Suppressor macrophage treated with lipopolysaccharide for 1 hour (primary cell): ENCODE data around the gene MAP3K6.

Experiments used
- DNase-seq, 3 donors: peaks; one replicate each; pipeline ENCODE4 v3.0.0-alpha.2; 2020 to 2022

Gene MAP3K6

DNA sequence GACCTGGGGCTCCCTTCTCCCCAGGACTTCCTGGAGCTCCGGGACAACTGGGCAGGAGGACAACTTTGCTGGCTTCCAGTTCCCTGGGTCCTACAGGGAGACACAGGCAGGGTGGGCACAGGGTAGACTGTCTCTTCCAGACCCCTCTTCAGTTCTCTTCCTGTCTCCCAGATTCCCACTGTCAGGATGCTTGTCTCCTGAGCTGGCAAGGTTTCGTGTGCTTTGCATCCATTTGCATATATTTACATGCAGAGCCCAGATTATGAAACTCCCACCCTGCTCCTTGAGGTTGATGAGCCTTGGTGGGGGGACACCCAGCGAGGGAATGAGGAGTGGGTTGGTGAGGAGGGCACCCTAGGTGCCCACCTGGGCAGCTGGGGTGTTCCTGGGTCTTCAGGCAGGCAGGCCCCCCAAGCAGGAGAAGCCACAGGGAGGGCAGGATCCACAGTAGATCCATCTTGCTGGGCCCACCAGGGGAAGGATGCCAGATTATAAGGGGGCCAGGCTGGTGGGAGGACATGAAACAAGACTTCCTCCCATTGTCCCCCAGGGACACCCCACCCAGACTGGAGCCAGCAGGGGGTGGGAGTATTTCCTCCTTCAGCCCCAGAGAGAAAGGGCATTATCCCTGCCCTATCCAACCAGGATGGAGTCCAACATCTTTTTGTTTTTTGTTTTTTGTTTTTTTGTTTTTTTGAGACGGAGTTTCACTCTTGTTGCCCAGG lies 7.8 kb upstream of the MAP3K6 start, which contains the start of gene FCN3:
Gene FCN3 (minus strand): TSS at position 463 of the 725 bp plus-strand sequence. CDS start 6 bp downstream, at position 457.
- no peak for DNase-seq

DNA sequence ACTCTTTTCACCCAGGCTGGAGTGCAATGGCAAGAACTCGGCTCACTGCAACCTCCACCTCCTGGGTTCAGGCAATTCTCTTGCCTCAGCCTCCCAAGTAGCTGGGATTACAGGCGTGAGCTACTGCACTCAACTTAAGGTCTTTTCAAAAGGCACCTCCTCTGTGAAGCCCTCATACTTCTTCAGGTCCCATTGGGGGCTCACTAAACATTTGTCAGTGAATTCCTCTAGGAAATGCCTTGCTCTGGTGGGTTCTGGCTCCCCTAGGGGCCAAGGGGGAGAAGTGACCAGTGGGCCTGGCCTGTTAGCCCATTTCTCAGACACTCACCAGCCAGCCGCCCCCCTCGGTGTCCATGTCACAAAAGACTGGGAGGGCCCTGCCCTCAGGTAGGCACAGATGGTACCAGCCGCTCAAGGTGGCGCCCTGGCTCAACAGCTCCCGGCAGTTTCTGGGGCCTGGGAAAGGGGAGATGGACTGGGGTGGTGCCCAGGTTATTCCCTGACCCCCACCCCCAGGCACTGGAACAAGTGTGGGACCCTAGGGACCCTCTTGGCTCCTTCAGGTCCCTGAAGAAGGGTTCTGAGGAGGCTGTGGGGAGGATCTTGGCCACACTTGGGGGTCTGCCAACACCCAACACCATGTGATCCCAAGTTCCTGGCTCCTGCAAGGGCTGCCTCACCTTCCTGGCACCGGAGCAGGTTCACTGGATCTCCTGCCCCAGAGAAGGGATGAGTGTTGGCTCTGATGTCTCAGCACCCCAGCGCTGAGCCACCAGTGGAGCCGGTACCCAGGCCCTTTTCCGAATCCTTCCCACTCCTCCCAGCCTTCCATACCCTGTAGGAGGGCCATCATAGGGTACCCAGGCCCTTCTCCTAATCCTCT lies 6.3 kb upstream of the MAP3K6 start:
- peak in 2 of 3 donors; percentile 19 to 32 for DNase-seq

DNA sequence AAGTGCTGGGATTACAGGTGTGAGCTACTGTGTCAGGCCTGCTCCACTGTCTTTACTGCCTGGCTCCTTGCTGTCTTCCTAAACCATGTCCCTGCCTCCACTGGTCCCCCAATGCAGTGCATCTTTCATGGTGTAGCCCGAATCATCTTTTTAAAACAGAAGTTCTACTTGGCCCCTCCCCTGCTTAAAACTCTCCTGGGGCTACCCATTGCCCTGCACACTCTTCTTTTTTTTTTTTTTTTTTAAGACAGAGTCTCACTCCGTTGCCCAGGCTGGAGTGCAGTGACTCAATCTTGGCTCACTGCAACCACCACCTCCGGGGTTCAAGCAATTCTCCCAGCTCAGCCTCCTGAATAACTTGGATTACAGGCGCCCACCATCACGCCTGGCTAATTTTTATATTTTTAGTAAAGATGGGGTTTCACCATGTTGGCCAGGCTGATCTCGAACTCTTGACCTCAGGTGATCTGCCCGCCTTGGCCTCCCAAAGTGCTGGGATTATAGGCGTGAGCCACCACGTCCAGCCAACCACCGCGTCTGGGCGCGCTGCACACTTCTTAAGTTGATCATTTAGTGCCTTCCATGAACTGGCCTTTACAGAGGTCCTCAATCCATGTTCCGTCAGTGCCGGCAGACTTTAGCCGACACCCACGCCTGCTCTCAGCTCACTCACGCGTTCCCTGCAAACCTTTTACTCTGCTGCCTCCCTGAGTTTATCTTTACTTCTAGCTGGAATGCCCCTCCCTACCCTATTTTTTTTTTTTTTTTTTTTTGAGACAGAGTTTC lies 5.5 kb upstream of the MAP3K6 start:
- DNase-seq, result no peak

DNA sequence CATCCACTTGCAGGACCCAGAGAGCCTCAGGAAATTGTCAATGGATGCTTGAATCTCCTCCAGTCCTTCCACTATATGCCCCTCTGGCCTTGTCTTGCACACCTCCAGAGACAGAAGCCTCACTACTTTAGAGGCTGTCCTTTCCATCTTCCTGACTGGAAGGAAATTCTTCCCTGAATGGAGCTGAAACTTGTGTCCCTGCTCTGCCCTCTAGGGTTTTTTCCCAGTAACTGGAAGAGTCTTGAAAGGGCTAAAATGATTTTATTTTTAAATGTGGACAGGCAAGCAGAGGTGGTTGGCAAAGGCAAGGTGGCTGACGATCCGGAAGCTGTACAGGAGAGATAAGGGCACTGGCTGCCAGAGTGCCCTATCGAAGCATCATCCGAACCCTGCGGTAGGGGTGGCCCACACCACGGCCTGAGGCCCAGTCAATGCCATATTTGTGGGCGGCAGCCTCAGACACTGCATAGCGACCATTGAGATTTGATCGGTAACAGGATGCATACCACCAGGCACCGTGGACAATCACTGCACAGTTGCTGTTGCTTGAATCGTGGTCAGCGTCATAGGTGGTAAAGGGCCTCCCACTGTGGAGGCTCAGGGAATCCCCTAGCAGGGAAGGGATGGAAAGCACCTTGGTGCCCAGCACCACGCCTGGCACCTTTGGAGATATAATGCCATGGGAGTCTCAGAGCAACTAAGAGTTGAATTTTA lies 2.3 kb upstream of the MAP3K6 start:
- DNase-seq, result peak; percentile 41 to 65 (median 50)

- DNase-seq, result no peak
These were observed 444 bp upstream of the MAP3K6 start for GRCh38 chr1:27367160-27367650.

GRCh38 chr1:27366113-27366410 lies 699 bp downstream of the MAP3K6 start:
- peak; percentile 76 to 93 (median 87) for DNase-seq

DNA sequence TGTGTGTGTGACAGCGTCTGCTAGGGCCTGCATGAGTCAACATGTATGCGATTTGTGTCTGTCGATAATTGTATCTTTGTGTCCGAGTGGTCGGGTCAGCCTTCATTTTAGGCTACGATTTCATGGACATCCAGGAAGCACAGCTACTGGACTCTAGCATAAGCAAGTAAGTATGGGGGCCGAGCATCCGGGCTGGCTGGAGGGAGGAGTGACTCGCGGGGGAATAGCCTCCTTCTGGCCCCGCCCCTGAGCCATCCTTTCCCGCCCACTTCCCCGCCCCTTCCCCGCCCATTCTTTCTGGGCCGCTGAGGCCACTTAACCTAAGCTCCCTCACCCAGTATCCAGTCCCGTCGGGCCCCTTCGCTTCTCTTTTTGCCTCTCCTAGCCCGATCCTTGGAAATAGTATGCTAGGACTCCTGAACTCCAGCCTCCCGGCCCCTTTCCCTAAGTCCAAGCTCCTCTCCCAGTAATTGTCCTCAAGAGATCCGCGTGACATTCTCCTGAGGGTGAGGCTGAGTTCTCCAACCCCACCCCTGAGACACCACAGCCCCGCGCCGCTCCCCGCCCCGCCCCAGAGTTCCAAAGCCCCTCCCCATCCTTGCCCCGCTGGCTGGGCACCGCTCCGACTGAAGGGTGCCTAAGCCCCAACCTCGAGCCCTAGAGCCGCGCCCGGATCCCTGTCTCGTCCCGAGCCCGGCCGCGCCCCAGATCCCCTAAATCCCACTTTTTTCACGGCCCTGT lies 1.2 kb downstream of the MAP3K6 start:
- DNase-seq, result peak; percentile 80 to 94 (median 92)

GRCh38 chr1:27364696-27365371 lies 1.9 kb downstream of the MAP3K6 start:
- DNase-seq, result no peak

- no peak for DNase-seq
These were observed 2.7 kb downstream of the MAP3K6 start for GRCh38 chr1:27363766-27364695.

GRCh38 chr1:27361553-27361952 lies 5.2 kb downstream of the MAP3K6 start:
- DNase-seq, result no peak

DNA sequence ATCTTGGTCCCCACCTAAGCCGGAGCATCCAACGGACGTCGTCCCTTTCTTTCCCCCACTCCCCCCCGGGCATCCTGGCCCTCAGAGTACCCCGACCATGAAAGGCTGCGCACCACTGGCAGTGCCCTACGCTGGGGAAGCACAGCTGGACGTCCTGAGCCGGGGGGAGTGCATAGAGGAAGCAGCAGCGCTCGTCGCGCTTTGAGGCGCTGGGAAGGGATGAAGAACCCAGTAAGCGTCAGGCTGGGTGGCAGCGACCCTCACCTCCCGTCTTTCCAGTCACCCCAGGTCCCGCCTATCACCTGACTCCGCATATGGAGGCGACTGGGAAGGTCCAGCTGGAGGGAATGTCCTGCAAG lies 5.7 kb downstream of the MAP3K6 start:
- no peak for DNase-seq

- DNase-seq, result peak in 2 of 3 donors; percentile 32 to 53
These were observed 6.4 kb downstream of the MAP3K6 start for GRCh38 chr1:27360159-27361043.

DNA sequence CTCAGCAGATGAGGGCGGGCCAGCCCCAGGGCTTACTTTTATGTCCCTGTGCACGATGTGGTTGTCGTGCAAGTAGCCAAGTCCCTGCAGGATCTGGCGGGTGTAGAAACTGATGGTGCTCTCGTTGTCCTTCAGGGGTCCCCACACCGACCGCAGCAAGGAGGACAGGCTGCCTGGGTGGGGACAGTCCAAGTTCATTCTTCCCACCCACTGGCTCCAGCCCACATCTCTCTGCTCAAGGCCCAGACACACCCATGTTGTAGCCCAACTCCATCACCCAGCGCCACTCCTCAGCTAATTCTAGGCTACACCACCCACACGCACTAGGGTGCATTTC lies 7.0 kb downstream of the MAP3K6 start:
- DNase-seq, result no peak

DNA sequence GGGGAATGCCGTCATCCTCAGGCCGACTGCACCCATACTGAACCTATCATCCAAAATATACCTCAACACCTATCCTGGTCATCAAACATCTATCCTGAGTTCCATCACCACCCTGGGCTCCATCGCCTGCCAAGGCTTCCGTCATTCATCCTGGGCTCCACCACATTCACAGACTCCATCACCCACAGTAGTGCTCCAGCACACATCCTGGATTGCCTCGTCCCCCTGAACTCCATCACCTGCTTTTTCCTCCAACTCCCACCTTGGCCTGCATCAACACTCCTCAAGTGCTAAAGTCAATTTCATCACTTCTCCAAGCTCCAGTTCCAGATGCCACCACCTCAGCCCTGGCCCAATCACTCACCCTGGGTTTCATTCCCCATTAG lies 7.8 kb downstream of the MAP3K6 start:
- DNase-seq, result no peak

DNA sequence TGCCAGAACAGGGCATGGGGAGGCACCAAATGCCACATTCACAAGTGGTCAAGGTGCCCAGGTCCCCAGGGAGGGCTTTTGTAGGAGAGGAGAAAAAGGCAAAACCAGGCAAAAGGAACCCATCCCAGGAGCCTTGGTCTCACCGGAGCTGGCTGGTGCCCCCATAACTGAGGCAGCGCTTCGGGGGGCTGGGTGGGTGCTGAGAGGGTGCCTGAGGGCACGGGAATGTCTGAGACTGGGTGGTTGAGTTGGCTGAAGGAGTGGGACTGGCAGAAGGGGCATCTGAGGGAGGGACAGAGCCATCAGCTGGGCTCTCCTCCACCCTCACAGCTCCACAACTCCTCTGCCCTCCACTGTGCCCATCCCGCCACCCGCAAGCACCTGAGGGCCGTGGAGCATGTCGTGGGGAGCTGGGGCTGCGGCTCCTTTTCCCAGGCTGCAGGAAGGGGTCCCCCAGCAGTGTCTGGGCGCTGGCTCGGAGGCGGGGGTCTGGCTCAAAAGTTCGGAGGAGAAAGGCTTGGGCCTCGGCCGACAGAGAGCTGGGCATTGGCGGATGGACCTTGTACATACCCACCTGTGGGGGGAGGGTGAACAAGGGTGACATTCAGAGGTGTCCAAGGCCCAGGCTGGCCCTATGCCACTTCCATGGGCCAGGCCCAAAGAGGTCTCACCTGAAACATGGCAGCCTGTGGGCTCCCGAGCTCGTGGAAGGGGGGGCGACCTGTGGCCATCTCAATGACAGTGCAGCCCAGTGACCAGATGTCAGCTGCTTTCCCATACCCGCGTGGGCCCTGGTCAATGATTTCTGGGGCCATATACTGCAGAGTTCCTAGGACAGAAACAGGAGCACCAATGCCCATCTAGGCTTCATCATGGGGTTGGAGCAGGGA lies 8.5 kb downstream of the MAP3K6 start:
- no peak for DNase-seq

- DNase-seq, result peak; percentile 70 to 83 (median 76)
These were observed 9.3 kb downstream of the MAP3K6 start for GRCh38 chr1:27357281-27358037.

- DNase-seq, result peak; percentile 48 to 63 (median 56)
These were observed 10.0 kb downstream of the MAP3K6 start for GRCh38 chr1:27356619-27357280.
